ENCODE results near the gene C3orf20. TPM values are rescaled to one million over a fixed set of nuclear protein-coding genes. Genes with fewer than 3 reads are reported as not detected.

C3orf20 gene
- total and polyA plus RNA-seq, 9 of the 15 experiments (the other 6 are each of a cell fraction or from before 2014, with no cell fraction given) = 0.04 TPM; not detected in 8

DNA sequence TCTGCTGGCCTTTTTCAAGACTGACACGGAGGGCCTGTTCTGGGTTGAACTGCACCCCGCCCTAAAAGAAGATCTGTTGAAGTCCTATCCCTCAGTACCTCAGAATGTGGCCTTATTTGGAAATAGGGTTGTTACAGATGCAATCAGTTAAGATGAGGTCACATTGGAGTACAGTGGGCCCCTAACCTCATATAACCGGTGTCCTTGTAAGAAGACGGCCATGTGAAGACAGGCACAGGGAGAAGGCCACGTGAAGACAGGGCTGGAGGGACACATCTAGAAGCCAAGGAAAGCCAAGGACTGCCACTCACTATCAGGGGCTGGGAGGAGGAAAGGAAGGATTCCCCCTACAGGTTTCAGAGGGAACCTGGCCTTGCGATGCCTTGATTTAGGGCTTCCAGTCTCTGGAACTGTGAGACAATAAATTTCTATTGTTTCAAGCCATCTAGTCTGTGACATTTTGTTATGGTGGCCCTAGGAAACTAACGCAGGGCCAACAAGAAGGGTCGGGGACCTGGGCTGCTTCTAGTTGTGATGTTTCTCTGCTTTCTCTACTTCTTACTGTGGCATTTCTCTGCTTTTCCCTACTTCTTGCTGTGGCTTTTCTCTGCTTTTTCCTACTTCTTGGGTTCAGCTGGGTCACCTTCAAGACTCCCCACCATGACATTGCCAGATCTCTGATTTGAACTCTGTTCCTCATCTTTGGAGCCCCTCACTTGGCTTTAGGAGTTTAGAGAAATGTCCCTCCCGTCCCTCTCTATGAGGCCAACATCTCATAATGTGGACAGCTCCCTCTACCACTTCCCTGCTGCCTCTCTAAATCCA lies 28.1 kb upstream of the C3orf20 start (continued):
- TF ChIP-seq, protein P1, sequence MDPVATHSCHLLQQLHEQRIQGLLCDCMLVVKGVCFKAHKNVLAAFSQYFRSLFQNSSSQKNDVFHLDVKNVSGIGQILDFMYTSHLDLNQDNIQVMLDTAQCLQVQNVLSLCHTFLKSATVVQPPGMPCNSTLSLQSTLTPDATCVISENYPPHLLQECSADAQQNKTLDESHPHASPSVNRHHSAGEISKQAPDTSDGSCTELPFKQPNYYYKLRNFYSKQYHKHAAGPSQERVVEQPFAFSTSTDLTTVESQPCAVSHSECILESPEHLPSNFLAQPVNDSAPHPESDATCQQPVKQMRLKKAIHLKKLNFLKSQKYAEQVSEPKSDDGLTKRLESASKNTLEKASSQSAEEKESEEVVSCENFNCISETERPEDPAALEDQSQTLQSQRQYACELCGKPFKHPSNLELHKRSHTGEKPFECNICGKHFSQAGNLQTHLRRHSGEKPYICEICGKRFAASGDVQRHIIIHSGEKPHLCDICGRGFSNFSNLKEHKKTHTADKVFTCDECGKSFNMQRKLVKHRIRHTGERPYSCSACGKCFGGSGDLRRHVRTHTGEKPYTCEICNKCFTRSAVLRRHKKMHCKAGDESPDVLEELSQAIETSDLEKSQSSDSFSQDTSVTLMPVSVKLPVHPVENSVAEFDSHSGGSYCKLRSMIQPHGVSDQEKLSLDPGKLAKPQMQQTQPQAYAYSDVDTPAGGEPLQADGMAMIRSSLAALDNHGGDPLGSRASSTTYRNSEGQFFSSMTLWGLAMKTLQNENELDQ (CRISPR knock-in tag; IDR thresholded peaks at IDR 0.05; ENCODE audit: borderline replicate concordance) = no peak
- TF ChIP-seq ZNF239 (CRISPR knock-in tag; IDR thresholded peaks at IDR 0.05) = no peak; the same call in 1 of the 2 replicates
- no peak for TF ChIP-seq ZNF717 (CRISPR knock-in tag; IDR thresholded peaks at IDR 0.05)
- TF ChIP-seq ZNF57 (CRISPR knock-in tag; IDR thresholded peaks at IDR 0.05) = no peak
- no peak for TF ChIP-seq PRMT5 (CRISPR knock-in tag; IDR thresholded peaks at IDR 0.05)
- TF ChIP-seq, protein P2, sequence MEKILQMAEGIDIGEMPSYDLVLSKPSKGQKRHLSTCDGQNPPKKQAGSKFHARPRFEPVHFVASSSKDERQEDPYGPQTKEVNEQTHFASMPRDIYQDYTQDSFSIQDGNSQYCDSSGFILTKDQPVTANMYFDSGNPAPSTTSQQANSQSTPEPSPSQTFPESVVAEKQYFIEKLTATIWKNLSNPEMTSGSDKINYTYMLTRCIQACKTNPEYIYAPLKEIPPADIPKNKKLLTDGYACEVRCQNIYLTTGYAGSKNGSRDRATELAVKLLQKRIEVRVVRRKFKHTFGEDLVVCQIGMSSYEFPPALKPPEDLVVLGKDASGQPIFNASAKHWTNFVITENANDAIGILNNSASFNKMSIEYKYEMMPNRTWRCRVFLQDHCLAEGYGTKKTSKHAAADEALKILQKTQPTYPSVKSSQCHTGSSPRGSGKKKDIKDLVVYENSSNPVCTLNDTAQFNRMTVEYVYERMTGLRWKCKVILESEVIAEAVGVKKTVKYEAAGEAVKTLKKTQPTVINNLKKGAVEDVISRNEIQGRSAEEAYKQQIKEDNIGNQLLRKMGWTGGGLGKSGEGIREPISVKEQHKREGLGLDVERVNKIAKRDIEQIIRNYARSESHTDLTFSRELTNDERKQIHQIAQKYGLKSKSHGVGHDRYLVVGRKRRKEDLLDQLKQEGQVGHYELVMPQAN (IDR thresholded peaks at IDR 0.05; ENCODE audit: borderline replicate concordance) = no peak
- 0 out of 2 replicates have a peak, but pooled peaks have one; percentile 29 for TF ChIP-seq BHLHE40 (IDR thresholded peaks at IDR 0.05; ENCODE audit: low read length)
- TF ChIP-seq, protein P3, sequence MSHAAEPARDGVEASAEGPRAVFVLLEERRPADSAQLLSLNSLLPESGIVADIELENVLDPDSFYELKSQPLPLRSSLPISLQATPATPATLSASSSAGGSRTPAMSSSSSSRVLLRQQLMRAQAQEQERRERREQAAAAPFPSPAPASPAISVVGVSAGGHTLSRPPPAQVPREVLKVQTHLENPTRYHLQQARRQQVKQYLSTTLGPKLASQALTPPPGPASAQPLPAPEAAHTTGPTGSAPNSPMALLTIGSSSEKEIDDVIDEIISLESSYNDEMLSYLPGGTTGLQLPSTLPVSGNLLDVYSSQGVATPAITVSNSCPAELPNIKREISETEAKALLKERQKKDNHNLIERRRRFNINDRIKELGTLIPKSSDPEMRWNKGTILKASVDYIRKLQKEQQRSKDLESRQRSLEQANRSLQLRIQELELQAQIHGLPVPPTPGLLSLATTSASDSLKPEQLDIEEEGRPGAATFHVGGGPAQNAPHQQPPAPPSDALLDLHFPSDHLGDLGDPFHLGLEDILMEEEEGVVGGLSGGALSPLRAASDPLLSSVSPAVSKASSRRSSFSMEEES (CRISPR knock-in tag; IDR thresholded peaks at IDR 0.05) = no peak
- no peak for TF ChIP-seq MEF2A (IDR thresholded peaks at IDR 0.05; ENCODE audit: control insufficient read depth, low read depth, low read length)
- TF ChIP-seq ETV5 (CRISPR knock-in tag; IDR thresholded peaks at IDR 0.05; ENCODE audit: low read depth) = no peak
- TF ChIP-seq PHTF2 (CRISPR knock-in tag; IDR thresholded peaks at IDR 0.05) = no peak
- no peak for TF ChIP-seq SAP30 (IDR thresholded peaks at IDR 0.05; ENCODE audit: borderline replicate concordance, insufficient read depth, low read depth, low read length, poor library complexity, severe bottlenecking)
- TF ChIP-seq, protein P4, sequence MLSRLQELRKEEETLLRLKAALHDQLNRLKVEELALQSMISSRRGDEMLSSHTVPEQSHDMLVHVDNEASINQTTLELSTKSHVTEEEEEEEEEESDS (CRISPR knock-in tag; IDR thresholded peaks at IDR 0.05) = no peak
- TF ChIP-seq BRCA1 (IDR thresholded peaks at IDR 0.05) = no peak
- TF ChIP-seq BRCA1 (CRISPR knock-in tag; IDR thresholded peaks at IDR 0.05) = no peak
- TF ChIP-seq HNRNPLL (IDR thresholded peaks at IDR 0.05; ENCODE audit: low read depth, low read length, poor library complexity, severe bottlenecking) = no peak
- no peak for TF ChIP-seq ZSCAN29 (IDR thresholded peaks at IDR 0.05)
- TF ChIP-seq SAFB (IDR thresholded peaks at IDR 0.05; ENCODE audit: borderline replicate concordance, low read depth, low read length) = no peak
- TF ChIP-seq DACH1 (IDR thresholded peaks at IDR 0.05; ENCODE audit: partially characterized antibody) = no peak
- TF ChIP-seq ILK (tag; IDR thresholded peaks at IDR 0.05; ENCODE audit: borderline replicate concordance, low read depth) = no peak
- TF ChIP-seq XRCC5 (IDR thresholded peaks at IDR 0.05; ENCODE audit: low read depth, low read length) = 0 out of 2 replicates have a peak, but pooled peaks have one; percentile 20
- TF ChIP-seq ZBED1 (IDR thresholded peaks at IDR 0.05) = no peak
- TF ChIP-seq SMARCC2 (IDR thresholded peaks at IDR 0.05; ENCODE audit: low read depth) = peak; percentile 28; the same call in 1 of the 2 replicates
